Muscle of arm (tissue), 12 donors: ENCODE measurements around the gene C1QTNF1. TPM values are rescaled to one million over a fixed set of nuclear protein-coding genes. Genes with fewer than 3 reads are reported as not detected.
"Not testable (repeated sequence)": the region's sequence is repeated elsewhere in the genome, so short reads cannot be mapped to it uniquely, and the experiment has no call there.

Experiments used
- DNase-seq: peaks from one replicate; pipeline ENCODE4 v3.0.0-alpha.2; 2013
- polyA plus RNA-seq, 12 donors: library from polyadenylated mRNA; unstranded; fragments of 120-200 nt; gene quantifications; one replicate each; pipeline ENCODE4 v1.2.1, GENCODE V29; 2013; ENCODE audit not compliant: insufficient read length in 12 of 12

Gene C1QTNF1
- polyA plus RNA-seq, 12 donors, result 2.9 to 16.4 (median 5.3) TPM; not detected in 2

DNA sequence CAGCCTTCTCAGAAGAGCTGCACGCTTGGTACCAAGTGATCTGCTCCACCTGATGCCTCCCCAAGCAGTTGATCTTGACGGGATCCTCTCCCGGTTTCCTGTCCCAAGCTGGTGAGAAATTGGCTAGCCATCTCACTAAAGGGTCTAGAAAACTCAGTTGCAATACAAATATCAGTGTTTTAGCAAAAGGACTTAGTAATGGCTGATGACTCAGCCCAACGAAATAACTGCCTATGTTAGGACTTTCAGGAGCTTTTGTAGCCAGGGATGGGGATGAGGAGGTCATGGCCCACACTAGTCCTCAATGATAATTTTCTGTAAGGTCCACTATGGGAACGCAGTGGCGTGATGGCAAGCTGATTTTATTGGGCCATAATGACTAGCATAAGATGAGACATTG lies 27.3 kb downstream of the C1QTNF1 start:
- DNase-seq, result no peak

DNA sequence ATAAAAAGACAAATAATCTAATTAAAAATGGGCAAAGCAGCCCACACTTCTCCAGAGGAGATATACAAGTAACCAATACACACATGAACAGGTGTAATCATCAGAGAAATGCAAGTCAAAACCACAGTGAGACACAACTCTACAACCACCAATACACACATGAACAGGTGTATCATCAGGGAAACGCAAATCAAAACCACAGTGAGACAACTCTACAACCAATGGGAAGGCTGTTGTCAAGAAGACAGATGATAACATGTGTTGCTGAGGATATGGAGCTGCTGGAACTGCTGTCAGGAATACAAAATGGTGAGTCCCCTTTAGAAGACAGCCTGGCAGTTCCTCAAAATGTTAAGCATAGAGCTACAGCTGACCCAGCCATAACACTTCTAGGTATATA lies 28.2 kb downstream of the C1QTNF1 start:
- no peak for DNase-seq

- no peak for DNase-seq
Measured at GRCh38 chr17:79053251-79053925, 29.4 kb downstream of the C1QTNF1 start.

DNA sequence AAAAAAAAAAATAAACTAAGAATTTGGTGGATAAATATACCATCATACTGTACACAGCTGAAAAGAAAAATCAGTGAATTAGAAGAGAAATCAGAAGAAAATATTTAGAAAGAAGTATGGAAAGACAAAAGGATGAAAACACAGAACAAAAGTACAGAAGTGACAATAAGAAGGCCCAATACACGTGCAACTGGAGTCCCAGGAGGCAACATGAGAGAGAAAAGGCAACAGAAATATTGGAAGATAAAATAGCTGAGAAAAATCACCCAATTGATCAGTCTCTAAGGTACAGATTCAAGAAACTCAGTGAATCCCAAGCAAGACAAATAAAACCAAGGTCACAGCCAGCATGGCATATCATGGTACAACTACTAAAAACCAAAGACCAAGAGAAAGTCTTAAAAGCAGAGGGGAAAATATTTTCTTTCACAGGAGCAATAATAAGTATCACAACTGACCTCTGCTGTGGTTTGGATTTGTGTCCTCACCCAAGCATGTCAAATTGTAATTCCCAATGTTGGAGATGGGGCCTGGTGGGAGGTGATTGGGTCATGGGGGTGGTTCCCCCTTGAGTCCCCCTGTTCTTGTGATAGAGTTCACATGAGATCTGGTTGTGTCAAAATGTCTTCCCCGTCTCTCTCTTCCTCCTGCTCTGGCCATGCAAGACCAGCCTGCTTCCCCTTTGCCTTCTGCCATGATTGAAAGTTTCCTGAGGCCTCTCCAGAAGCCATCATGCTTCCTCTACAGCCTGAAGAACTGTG lies 30.4 kb downstream of the C1QTNF1 start:
- DNase-seq, result no peak

DNA sequence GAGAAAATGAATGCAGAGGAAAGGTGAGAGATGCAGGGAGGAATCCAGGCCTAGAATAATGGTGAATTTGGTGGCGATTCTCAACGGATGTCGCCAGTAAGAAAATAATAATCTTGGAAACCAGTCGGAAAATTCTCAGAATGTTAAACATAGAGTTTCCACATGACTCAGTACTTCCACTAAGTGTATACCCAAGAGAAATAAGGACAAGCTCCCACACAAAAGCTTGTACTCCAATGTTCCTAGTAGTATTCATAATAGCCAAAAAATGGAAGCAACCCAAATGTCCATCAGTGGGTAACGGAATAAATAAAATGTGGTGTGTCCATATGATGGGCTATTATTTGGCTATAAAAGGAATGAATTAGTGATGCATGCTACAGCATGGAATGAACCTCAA lies 31.2 kb downstream of the C1QTNF1 start:
- no peak for DNase-seq

DNA sequence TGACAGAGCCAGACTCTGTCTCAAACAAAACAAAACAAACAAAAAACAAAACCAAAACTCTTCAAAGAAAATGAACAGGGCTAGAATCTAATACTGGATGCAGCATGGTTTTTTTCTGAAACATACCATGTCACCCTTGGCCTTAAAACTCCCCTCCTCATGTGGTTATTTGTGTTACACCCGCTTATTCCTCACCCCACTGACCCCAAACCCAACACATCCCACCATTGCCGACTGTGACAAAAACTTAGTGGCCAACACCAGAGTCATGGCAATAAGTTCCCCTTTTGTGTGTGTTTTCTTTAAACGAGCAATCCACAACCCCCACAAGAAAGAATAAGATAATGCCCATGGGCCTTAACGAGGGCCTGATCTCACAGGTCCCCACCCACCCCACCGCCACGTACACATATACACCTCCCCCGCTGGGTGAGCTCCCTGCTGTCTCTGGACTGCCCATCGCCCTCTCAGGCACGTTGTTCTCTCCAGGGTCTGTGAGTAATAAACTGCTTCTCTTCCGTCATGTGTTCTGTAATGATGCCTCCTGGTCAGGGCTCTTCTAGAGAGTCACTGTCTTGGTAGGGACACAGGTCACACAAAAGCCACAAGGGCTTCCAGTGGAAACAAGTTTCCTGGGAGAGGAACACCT lies 33.9 kb downstream of the C1QTNF1 start:
- no peak for DNase-seq

- DNase-seq, result no peak
Measured at GRCh38 chr17:79062691-79063090, 38.7 kb downstream of the C1QTNF1 start.

GRCh38 chr17:79064026-79064425 lies 40.1 kb downstream of the C1QTNF1 start:
- no peak for DNase-seq

GRCh38 chr17:79065105-79065670 lies 41.2 kb downstream of the C1QTNF1 start:
- DNase-seq, result no peak

- DNase-seq, result no peak
Measured at GRCh38 chr17:79066963-79067362, 43.0 kb downstream of the C1QTNF1 start.

GRCh38 chr17:79070266-79070880 lies 46.4 kb downstream of the C1QTNF1 start:
- DNase-seq, result no peak

DNA sequence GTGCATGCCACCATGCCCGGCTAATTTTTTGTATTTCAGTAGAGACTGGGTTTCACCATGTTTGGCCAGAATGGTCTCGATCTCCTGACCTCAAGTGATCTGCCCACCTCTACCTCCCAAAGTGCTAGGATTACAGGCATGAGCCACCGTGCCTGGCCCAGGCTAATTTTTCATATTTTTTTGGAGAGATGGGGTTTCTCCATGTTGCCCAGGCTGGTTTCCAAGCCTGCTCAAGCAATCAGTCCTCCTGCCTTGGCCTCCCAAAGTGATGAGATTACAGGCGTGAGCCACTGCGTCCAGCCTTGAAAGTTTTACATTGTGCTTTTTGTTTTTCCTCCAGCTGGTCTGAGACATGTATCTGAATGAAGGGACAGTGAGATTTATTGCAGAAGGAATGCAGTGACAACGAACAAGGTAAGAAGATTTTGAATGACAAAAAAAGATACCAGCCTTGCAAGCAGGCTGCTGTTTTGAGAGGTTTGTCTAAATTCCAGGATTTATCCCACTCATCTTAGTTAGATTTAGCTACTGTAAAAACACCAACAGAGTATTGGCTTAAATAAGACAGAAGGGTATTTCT lies 47.3 kb downstream of the C1QTNF1 start:
- DNase-seq, result no peak

GRCh38 chr17:79072544-79072943 lies 48.6 kb downstream of the C1QTNF1 start:
- DNase-seq, result no peak

DNA sequence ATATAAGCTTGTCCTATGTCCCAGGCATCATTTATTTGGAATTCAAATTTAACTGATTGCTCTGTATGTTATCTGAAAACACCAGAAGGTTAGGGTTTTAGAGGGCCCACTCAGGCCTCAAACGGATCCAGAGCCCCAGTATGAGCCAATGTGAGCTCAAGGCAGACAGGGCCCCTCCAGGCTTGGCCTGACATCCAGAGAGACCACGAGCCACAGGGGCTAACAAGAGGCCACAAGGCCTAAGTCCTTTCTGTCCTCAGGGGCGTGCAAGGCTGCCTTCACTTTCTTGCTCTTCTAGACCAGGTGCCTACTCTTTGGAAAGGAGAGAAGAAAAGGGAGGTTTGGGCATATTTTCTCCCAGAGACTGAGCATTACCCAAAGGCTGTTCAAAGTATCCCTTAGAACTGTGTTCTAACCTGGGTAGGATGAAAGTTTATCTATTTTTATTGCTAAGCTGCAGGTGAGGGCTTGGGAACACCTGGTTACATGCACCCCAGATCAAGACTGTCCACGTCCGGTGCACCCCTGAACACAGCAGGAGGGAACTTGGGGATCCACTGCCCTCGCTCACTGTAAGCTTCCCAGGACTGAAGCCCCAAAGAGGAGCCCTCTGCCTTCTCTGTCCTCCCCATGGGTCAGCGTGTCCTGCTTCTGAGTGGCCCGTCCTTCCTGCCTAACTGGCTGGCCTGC lies 49.2 kb downstream of the C1QTNF1 start:
- DNase-seq, result no peak

DNA sequence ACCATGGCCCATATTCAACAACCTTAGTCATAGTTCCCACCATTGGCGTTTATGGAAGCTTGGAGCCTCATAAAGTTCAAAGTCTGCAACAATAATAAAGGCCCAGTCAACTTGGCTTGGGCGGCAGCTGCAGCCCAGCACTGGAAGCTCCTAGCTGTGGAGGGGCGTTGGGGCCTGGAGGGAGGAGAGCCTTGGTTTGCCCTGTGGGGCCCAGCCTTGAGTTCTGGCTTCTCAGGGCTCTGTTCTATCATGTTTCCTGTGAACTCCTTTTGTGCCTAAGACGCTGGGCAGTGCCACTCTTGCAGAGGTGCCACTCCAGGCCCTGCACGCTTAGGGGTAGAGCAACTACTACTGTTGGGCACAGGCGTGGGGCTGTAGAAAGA lies 49.7 kb downstream of the C1QTNF1 start:
- DNase-seq, result no peak

DNA sequence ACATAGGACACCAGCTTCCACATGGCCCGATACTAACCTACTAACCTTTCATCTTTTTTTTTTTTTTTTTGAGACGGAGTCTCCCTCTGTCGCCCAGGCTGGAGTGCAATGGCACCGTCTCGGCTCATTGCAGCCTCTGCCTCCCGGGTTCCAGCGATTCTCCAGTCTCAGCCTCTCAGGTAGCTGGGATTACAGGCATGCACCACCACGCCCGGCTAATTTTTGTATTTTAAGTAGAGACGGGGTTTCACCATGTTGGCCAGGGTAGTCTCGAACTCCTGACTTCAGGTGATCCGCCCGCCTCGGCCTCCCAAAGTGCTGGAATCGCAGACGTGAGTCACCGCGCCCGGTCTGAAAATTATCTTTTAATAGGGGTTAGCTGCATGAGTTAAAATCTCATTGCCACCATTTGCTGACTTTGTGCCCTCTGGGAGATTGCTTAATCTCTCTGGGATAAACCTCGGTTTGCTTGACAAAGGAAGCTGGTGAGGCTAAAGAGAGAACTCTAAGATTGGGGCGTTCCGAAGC lies 50.2 kb downstream of the C1QTNF1 start:
- DNase-seq, result not testable (repeated sequence)

DNA sequence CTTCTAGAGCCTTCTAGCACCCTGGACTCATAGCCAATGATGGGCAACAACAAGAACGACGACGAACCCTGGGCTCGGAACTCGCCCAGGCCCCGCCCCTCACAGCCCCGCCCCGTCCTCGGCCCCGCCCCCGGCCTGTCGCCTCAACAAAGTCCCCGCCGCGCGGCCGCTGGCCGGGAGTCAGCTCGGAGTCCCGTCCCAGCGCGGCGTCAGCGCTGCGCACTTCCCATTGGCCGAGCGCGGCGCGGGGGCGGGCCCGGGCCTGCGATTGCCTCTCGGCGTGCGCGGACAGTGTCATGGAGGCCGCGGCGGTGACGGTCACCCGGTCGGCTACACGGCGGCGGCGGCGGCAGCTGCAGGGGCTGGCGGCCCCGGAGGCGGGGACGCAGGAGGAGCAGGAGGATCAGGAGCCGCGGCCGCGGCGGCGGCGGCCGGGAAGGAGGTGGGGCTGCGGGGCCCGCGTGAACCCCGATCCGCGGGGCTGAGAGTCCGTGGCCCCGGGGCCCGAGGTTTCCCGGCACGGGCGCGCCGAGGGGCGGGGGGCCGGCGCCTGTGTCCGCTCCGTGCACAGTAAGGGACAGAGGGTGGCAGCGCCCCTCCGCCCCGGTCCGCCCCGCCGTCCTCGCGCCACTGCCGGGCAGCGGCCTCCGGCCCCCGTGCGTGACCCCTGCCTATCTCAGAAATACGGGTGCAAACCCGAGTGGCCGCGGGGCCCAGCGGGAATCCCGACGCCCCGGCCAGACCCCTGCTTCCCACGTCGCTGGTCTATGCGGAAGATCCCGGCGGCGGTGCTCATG lies 50.9 kb downstream of the C1QTNF1 start, which contains the start of gene ENGASE:
Gene ENGASE, plus strand, starts transcription at position 176 of the 797 bp plus-strand sequence. Its CDS starts 121 bp downstream, at position 297.
- peak; percentile 88 for DNase-seq

DNA sequence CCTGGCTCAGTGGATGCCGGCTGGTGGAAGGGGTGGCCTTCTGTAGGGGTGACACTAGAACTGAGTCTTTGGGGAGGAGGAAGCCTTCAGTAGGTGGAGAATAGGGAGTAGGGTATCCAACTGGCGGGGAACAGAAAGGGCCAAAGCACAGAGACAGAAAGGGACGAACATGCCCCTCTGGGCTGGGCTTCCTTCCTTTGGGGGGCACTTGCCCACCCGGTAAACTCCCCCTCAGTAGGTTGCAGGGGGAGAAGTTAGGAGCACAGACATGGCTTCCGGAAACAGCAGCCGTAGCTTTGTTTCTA lies 51.4 kb downstream of the C1QTNF1 start:
- DNase-seq, result no peak

- no peak for DNase-seq
Measured at GRCh38 chr17:79075861-79076406, 52.0 kb downstream of the C1QTNF1 start.

DNA sequence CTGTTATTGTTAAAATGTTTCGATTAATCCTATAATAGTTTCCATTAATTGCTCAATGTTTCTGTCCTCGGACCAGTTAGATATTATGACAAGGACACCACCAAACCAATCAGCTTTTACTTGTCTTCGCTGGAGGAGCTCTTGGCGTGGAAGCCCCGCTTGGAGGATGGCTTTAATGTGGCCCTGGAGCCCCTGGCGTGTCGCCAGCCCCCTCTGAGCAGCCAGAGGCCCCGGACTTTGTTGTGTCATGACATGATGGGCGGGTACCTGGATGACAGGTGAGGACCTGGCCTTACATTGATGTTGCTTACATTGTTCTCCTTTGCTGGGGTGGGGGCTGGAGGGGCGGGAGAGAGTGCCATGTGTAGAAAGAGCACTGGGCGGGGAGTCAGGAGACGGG lies 53.6 kb downstream of the C1QTNF1 start:
- no peak for DNase-seq
